ENCODE data around the gene HBD.
"Not testable (repeated sequence)": the region's sequence is repeated elsewhere in the genome, so short reads cannot be mapped to it uniquely, and the experiment has no call there.

DNA sequence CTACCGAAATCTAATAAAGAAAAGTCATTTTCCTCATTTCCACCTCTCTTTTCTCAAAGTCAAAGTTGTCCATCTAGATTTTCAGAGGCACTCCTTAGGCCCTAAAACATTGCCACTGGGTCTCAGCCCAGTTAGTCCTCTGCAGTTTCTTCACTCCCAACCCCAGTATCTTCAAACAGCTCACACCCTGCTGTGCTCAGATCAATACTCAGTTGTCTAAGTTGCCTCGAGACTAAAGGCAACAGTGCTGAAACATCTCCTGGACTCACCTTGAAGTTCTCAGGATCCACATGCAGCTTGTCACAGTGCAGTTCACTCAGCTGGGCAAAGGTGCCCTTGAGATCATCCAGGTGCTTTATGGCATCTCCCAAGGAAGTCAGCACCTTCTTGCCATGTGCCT, 19.7 kb upstream of the HBD start:
- TF ChIP-seq, protein P1, sequence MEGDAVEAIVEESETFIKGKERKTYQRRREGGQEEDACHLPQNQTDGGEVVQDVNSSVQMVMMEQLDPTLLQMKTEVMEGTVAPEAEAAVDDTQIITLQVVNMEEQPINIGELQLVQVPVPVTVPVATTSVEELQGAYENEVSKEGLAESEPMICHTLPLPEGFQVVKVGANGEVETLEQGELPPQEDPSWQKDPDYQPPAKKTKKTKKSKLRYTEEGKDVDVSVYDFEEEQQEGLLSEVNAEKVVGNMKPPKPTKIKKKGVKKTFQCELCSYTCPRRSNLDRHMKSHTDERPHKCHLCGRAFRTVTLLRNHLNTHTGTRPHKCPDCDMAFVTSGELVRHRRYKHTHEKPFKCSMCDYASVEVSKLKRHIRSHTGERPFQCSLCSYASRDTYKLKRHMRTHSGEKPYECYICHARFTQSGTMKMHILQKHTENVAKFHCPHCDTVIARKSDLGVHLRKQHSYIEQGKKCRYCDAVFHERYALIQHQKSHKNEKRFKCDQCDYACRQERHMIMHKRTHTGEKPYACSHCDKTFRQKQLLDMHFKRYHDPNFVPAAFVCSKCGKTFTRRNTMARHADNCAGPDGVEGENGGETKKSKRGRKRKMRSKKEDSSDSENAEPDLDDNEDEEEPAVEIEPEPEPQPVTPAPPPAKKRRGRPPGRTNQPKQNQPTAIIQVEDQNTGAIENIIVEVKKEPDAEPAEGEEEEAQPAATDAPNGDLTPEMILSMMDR (IDR thresholded peaks at IDR 0.05), result not testable (repeated sequence)
- not testable (repeated sequence) for TF ChIP-seq EZH2 (IDR thresholded peaks at IDR 0.05; ENCODE audit: borderline replicate concordance, insufficient read depth, low read depth, low read length, poor library complexity, severe bottlenecking)
